ENCODE measurements around the gene SP4.
"Not testable (repeated sequence)": the region's sequence is repeated elsewhere in the genome, so short reads cannot be mapped to it uniquely, and the experiment has no call there.

SP4 gene

DNA sequence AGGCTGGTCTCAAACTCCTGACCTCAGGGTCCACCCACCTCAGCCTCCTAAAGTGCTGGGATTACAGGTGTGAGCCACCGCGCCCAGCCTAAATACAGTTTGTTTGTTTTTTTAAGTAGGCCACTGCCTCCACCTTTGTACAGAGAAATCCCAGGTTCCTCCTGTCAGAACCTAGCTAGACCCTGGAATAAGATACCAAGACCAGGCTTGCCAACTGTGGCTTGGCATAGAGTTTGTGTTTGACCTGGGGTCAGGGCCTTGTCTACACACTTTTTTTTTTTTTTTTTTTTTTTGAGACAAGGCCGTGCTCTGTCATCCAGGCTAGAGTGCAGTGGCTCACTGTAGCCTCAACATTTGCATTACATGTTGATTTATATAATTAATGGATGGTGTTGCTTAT lies 80.7 kb downstream of the SP4 start:
- DNase-seq (ENCODE audit: low read depth), result no peak
- TF ChIP-seq, protein P1, sequence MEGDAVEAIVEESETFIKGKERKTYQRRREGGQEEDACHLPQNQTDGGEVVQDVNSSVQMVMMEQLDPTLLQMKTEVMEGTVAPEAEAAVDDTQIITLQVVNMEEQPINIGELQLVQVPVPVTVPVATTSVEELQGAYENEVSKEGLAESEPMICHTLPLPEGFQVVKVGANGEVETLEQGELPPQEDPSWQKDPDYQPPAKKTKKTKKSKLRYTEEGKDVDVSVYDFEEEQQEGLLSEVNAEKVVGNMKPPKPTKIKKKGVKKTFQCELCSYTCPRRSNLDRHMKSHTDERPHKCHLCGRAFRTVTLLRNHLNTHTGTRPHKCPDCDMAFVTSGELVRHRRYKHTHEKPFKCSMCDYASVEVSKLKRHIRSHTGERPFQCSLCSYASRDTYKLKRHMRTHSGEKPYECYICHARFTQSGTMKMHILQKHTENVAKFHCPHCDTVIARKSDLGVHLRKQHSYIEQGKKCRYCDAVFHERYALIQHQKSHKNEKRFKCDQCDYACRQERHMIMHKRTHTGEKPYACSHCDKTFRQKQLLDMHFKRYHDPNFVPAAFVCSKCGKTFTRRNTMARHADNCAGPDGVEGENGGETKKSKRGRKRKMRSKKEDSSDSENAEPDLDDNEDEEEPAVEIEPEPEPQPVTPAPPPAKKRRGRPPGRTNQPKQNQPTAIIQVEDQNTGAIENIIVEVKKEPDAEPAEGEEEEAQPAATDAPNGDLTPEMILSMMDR (IDR thresholded peaks at IDR 0.05; ENCODE audit: low read length, missing control alignments), result no peak

GRCh38 chr7:21514062-21514461 lies 86.2 kb downstream of the SP4 start:
- TF ChIP-seq, protein P1 (IDR thresholded peaks at IDR 0.05; ENCODE audit: low read length, missing control alignments), result no peak
- no peak overlapping the region for H3K4me3 ChIP-seq (replicated peaks; ENCODE audit: low read depth, low read length)
- DNase-seq (ENCODE audit: low read depth), result no peak

More for the DNA sequence above, 80.7 kb downstream of the SP4 start:
- H3K4me3 ChIP-seq (replicated peaks; ENCODE audit: low read depth, low read length), result no peak overlapping the region

GRCh38 chr7:21524680-21525079 lies 96.8 kb downstream of the SP4 start:
- H3K4me3 ChIP-seq (replicated peaks; ENCODE audit: low read depth, low read length), result no peak overlapping the region
- DNase-seq (ENCODE audit: low read depth), result no peak
- TF ChIP-seq, protein P1 (IDR thresholded peaks at IDR 0.05; ENCODE audit: low read length, missing control alignments), result no peak

DNA sequence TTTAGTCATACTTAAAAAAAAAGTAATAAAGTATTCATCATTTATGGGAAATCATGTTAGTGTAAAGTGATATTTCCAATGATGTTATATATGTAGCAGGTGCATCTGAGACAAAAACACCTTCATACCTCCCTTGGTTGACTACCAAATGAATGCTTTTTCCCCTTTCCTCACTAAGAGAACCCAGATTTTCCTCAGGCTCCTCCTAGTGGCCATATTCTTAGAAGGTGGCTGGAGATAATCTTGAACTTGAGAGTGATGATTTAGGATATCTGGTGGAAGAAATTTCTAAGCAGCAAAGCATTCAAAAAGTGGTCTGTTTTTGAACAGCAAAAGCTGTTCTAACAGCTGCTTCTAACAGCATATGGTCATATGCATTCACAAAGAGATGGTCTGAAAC lies 98.1 kb downstream of the SP4 start:
- no peak for DNase-seq (ENCODE audit: low read depth)
- H3K4me3 ChIP-seq (replicated peaks; ENCODE audit: low read depth, low read length), result no peak overlapping the region
- TF ChIP-seq, protein P1 (IDR thresholded peaks at IDR 0.05; ENCODE audit: low read length, missing control alignments), result peak; percentile 56

- no peak overlapping the region for H3K4me3 ChIP-seq (replicated peaks; ENCODE audit: low read depth, low read length)
- TF ChIP-seq, protein P1 (IDR thresholded peaks at IDR 0.05; ENCODE audit: low read length, missing control alignments), result no peak
- DNase-seq (ENCODE audit: low read depth), result no peak
Observed at GRCh38 chr7:21526448-21526847, 98.6 kb downstream of the SP4 start.

DNA sequence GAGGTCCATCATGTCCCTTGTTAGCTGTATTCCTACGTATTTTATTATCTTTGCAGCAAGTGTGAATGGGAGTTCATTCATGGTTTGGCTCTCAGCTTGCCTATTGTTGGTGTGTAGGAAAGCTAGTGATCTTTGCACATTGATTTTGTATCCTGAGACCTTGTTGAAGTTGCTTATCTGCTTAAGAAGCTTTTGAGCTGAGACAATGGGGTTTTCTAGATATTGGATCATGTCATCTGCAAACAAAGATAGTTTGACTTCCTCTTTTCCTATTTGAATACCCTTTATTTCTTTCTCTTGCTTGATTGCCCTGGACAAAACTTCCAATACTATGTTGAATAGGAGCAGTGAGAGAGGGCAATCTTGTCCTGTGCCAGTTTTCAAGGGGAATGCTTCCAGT lies 104.6 kb downstream of the SP4 start:
- H3K4me3 ChIP-seq (replicated peaks; ENCODE audit: low read depth, low read length); DNase-seq (ENCODE audit: low read depth): not testable (repeated sequence)

GRCh38 chr7:21533646-21534045 lies 105.8 kb downstream of the SP4 start:
- DNase-seq (ENCODE audit: low read depth); H3K4me3 ChIP-seq (replicated peaks; ENCODE audit: low read depth, low read length): not testable (repeated sequence)

GRCh38 chr7:21536445-21537118 lies 108.7 kb downstream of the SP4 start:
- H3K4me3 ChIP-seq (replicated peaks; ENCODE audit: low read depth, low read length); DNase-seq (ENCODE audit: low read depth): not testable (repeated sequence)

Measured in fibroblast of pulmonary artery (primary cell).